Loucy (cell line): ENCODE results near the gene TUT1.

Experiments
- EZH2phosphoT487 ChIP-seq: fragments of 200-600 bp; IDR thresholded peaks from 2 replicates; pipeline ENCODE4 v1.6.1; 2018; ENCODE audit warnings: antibody characterized with exemption, mild to moderate bottlenecking, moderate library complexity, borderline replicate concordance
- TF ChIP-seq, protein P1 (sequence below): fragments of 200-600 bp; sonication (generic); conservative IDR thresholded peaks from 2 replicates; pipeline ENCODE4 v1.5.1; 2014; ENCODE audit warnings: mild to moderate bottlenecking, antibody characterized with exemption, low read length

DNA sequence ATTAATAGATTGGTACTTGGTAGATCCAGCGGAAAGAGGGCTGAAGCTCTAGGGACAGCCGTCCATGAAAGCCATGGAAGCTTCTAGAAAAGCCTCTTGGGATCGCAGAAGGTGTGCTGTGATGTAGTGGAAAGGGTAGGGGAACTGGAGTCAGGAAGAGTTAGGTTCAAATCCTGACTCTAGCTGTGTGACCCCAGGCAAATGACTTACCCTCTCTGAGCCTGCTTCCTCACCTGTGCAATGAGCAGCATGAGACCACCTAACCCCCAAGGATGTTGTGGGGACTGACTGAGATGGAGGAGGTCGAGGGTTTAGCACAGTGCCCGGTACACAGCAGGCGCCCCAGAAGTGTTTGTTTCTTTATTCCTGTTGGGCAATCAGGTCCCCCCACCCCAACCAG is 19.1 kb upstream of the TUT1 start:
- TF ChIP-seq, protein P1, sequence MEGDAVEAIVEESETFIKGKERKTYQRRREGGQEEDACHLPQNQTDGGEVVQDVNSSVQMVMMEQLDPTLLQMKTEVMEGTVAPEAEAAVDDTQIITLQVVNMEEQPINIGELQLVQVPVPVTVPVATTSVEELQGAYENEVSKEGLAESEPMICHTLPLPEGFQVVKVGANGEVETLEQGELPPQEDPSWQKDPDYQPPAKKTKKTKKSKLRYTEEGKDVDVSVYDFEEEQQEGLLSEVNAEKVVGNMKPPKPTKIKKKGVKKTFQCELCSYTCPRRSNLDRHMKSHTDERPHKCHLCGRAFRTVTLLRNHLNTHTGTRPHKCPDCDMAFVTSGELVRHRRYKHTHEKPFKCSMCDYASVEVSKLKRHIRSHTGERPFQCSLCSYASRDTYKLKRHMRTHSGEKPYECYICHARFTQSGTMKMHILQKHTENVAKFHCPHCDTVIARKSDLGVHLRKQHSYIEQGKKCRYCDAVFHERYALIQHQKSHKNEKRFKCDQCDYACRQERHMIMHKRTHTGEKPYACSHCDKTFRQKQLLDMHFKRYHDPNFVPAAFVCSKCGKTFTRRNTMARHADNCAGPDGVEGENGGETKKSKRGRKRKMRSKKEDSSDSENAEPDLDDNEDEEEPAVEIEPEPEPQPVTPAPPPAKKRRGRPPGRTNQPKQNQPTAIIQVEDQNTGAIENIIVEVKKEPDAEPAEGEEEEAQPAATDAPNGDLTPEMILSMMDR = no peak
- TF ChIP-seq EZH2phosphoT487 = no peak
